SJSA1 (cell line): ENCODE results near the gene DOCK4. TPM values are rescaled to one million over a fixed set of nuclear protein-coding genes. Genes with fewer than 3 reads are reported as not detected.

Experiments
- DNase-seq, 2 experiments: peaks; one replicate each; pipeline ENCODE4 v3.0.0-alpha.2; 2015 to 2020; ENCODE audit warnings: low spot score in 2 of 2, low read depth in 1 of 2
- H3K27ac ChIP-seq: fragments of 250-450 bp; sonication (Bioruptor Pico); 2 replicates; pipeline ENCODE4 v1.5.1; 2020; ENCODE audit warnings: mild to moderate bottlenecking, moderate library complexity
- H3K27me3 ChIP-seq: fragments of 250-450 bp; sonication (Bioruptor Pico); replicated peaks from 2 replicates; pipeline ENCODE4 v1.5.1; 2020; ENCODE audit warnings: mild to moderate bottlenecking, moderate library complexity
- H3K36me3 ChIP-seq: fragments of 250-450 bp; sonication (Bioruptor Pico); 2 replicates; pipeline ENCODE4 v1.5.1; 2020; ENCODE audit warnings: mild to moderate bottlenecking
- H3K4me1 ChIP-seq: fragments of 250-450 bp; sonication (Bioruptor Pico); replicated peaks from 2 replicates; pipeline ENCODE4 v1.6.1; 2021; ENCODE audit warnings: mild to moderate bottlenecking
- H3K4me3 ChIP-seq: fragments of 250-450 bp; sonication (Bioruptor Pico); 2 replicates; pipeline ENCODE4 v1.5.1; 2020; ENCODE audit warnings: mild to moderate bottlenecking
- H3K9me3 ChIP-seq: fragments of 250-450 bp; sonication (Bioruptor Pico); replicated peaks from 2 replicates; pipeline ENCODE4 v1.5.1; 2020; ENCODE audit warnings: mild to moderate bottlenecking
- total RNA-seq: library from RNA; depleted of rRNA; stranded (reverse); fragments of >200 nt; shearing (Covaris generic); gene quantifications from 2 replicates; pipeline ENCODE4 v1.2.3, GENCODE V29; 2014

DOCK4 gene
- total RNA-seq, 1 experiment from 2014 or later = 1.3 TPM

- no peak for DNase-seq
- no peaks in the 10 kb centered on the region for H3K36me3 ChIP-seq
- no peaks in the 10 kb centered on the region for H3K4me1 ChIP-seq
- no peak overlapping the region for H3K4me3 ChIP-seq
- no peaks in the 10 kb centered on the region for H3K27me3 ChIP-seq
- H3K9me3 ChIP-seq = no peaks in the 10 kb centered on the region
- no peak overlapping the region for H3K27ac ChIP-seq
Observed at GRCh38 chr7:111780527-111780926, 425.7 kb downstream of the DOCK4 start.

- Histone ChIP-seq H3K36me3 (no peaks in the 10 kb centered on the region), H3K9me3 (no peaks in the 10 kb centered on the region)
- DNase-seq = no peak
Observed at GRCh38 chr7:111775206-111775605, 431.0 kb downstream of the DOCK4 start.

GRCh38 chr7:111772716-111773115 lies 433.5 kb downstream of the DOCK4 start:
- Histone ChIP-seq H3K27ac (no peak overlapping the region), H3K27me3 (no peaks in the 10 kb centered on the region), H3K9me3 (no peaks in the 10 kb centered on the region), H3K4me1 (no peaks in the 10 kb centered on the region), H3K36me3 (no peaks in the 10 kb centered on the region), H3K4me3 (no peak overlapping the region)
- DNase-seq = no peak

More at GRCh38 chr7:111775206-111775605, 431.0 kb downstream of the DOCK4 start:
- H3K4me3 ChIP-seq = no peak overlapping the region
- no peaks in the 10 kb centered on the region for H3K4me1 ChIP-seq
- H3K27me3 ChIP-seq = no peaks in the 10 kb centered on the region
- no peak overlapping the region for H3K27ac ChIP-seq

GRCh38 chr7:111771638-111772037 lies 434.6 kb downstream of the DOCK4 start:
- DNase-seq = no peak
- Histone ChIP-seq H3K9me3 (no peaks in the 10 kb centered on the region), H3K36me3 (no peaks in the 10 kb centered on the region), H3K27ac (no peak overlapping the region), H3K4me3 (no peak overlapping the region), H3K27me3 (no peaks in the 10 kb centered on the region), H3K4me1 (no peaks in the 10 kb centered on the region)

- H3K27me3 ChIP-seq = no peaks in the 10 kb centered on the region
Observed at GRCh38 chr7:111770116-111770515, 436.1 kb downstream of the DOCK4 start.

GRCh38 chr7:111765751-111766643 lies 440.2 kb downstream of the DOCK4 start:
- no peak for DNase-seq
- H3K9me3 ChIP-seq = no peaks in the 10 kb centered on the region
- H3K27me3 ChIP-seq = no peaks in the 10 kb centered on the region
- H3K4me3 ChIP-seq = no peak overlapping the region
- no peak overlapping the region for H3K27ac ChIP-seq
- H3K4me1 ChIP-seq = no peaks in the 10 kb centered on the region
- H3K36me3 ChIP-seq = no peaks in the 10 kb centered on the region

More at GRCh38 chr7:111770116-111770515, 436.1 kb downstream of the DOCK4 start:
- H3K36me3 ChIP-seq = no peaks in the 10 kb centered on the region
- no peak for DNase-seq
- H3K4me3 ChIP-seq = no peak overlapping the region
- H3K9me3 ChIP-seq = no peaks in the 10 kb centered on the region
- H3K4me1 ChIP-seq = no peaks in the 10 kb centered on the region
- no peak overlapping the region for H3K27ac ChIP-seq

- Histone ChIP-seq H3K27ac (no peak overlapping the region), H3K36me3 (no peaks in the 10 kb centered on the region), H3K9me3 (no peaks in the 10 kb centered on the region), H3K27me3 (no peaks in the 10 kb centered on the region), H3K4me1 (no peaks in the 10 kb centered on the region), H3K4me3 (no peak overlapping the region)
- peak in 1 of 2 experiments; percentile 7 for DNase-seq
Observed at GRCh38 chr7:111763221-111763801, 442.9 kb downstream of the DOCK4 start.

GRCh38 chr7:111762799-111763198 lies 443.4 kb downstream of the DOCK4 start:
- Histone ChIP-seq H3K4me1 (no peaks in the 10 kb centered on the region), H3K4me3 (no peak overlapping the region), H3K9me3 (no peaks in the 10 kb centered on the region), H3K27me3 (no peaks in the 10 kb centered on the region), H3K36me3 (no peaks in the 10 kb centered on the region), H3K27ac (no peak overlapping the region)
- no peak for DNase-seq

GRCh38 chr7:111762211-111762610 lies 444.0 kb downstream of the DOCK4 start:
- no peaks in the 10 kb centered on the region for H3K36me3 ChIP-seq
- no peaks in the 10 kb centered on the region for H3K4me1 ChIP-seq
- DNase-seq = no peak

GRCh38 chr7:111760043-111760442 lies 446.2 kb downstream of the DOCK4 start:
- Histone ChIP-seq H3K36me3 (no peaks in the 10 kb centered on the region), H3K9me3 (no peaks in the 10 kb centered on the region), H3K27ac (no peak overlapping the region), H3K4me1 (no peaks in the 10 kb centered on the region), H3K4me3 (no peak overlapping the region), H3K27me3 (no peaks in the 10 kb centered on the region)
- no peak for DNase-seq

More at GRCh38 chr7:111762211-111762610, 444.0 kb downstream of the DOCK4 start:
- no peak overlapping the region for H3K27ac ChIP-seq
- no peaks in the 10 kb centered on the region for H3K9me3 ChIP-seq
- no peak overlapping the region for H3K4me3 ChIP-seq
- H3K27me3 ChIP-seq = no peaks in the 10 kb centered on the region

GRCh38 chr7:111758332-111758731 lies 447.9 kb downstream of the DOCK4 start:
- Histone ChIP-seq H3K27me3 (no peaks in the 10 kb centered on the region), H3K27ac (no peak overlapping the region), H3K4me1 (no peaks in the 10 kb centered on the region), H3K9me3 (no peaks in the 10 kb centered on the region), H3K36me3 (no peaks in the 10 kb centered on the region), H3K4me3 (no peak overlapping the region)
- DNase-seq = no peak

- Histone ChIP-seq H3K4me1 (no peaks in the 10 kb centered on the region), H3K4me3 (no peak overlapping the region)
Observed at GRCh38 chr7:111756687-111757178, 449.5 kb downstream of the DOCK4 start.

GRCh38 chr7:111755383-111755782 lies 450.8 kb downstream of the DOCK4 start:
- H3K27ac ChIP-seq = no peak overlapping the region
- DNase-seq = no peak
- no peaks in the 10 kb centered on the region for H3K36me3 ChIP-seq
- no peaks in the 10 kb centered on the region for H3K9me3 ChIP-seq
- H3K27me3 ChIP-seq = no peaks in the 10 kb centered on the region
- H3K4me1 ChIP-seq = no peaks in the 10 kb centered on the region
- H3K4me3 ChIP-seq = no peak overlapping the region

More at GRCh38 chr7:111756687-111757178, 449.5 kb downstream of the DOCK4 start:
- peak in 1 of 2 experiments; percentile 6 for DNase-seq
- H3K27me3 ChIP-seq = no peaks in the 10 kb centered on the region
- H3K36me3 ChIP-seq = no peaks in the 10 kb centered on the region
- no peaks in the 10 kb centered on the region for H3K9me3 ChIP-seq
- H3K27ac ChIP-seq = no peak overlapping the region

GRCh38 chr7:111753968-111754367 lies 452.2 kb downstream of the DOCK4 start:
- H3K4me3 ChIP-seq = no peak overlapping the region
- no peaks in the 10 kb centered on the region for H3K27me3 ChIP-seq
- DNase-seq = no peak
- H3K9me3 ChIP-seq = no peaks in the 10 kb centered on the region
- H3K36me3 ChIP-seq = no peaks in the 10 kb centered on the region
- no peaks in the 10 kb centered on the region for H3K4me1 ChIP-seq
- H3K27ac ChIP-seq = no peak overlapping the region
